HCEC 1CT (cell line): ENCODE results near the gene WDR73.

Experiments
- DNase-seq: peaks from one replicate; pipeline ENCODE4 v3.0.0-alpha.2; 2017

Gene WDR73

DNA sequence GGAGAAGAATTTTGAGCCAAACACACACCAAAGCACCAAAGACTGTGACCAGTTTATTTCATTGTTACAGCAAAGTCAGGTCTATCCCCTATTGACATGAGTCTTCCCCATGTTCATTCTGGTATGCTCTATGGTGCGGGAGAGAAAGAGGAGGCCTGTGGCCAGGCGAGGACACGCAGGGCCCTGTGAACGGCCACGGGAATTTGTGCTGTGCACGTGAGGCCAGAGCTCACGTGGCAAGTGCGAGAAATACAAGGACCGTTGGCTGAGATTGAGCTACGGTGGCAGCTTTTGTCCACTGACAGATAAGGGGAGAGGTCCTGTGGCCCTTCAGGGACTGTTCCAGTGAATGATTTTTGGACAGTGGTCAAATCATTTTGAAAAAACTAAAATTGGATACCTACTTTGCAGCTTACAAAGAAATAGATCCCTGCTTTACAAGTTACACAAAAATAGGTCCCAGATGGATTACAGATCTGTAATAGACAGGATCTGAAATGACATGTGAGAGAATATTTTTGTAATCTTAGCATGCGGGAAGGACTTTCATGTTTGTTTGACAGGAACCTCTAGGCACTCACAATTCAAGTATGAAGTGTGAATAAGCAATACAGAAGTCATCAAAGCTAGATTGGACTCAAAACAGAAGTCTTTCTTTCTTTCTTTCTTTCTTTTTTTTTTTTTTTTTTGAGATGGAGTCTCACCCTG, 44.1 kb downstream of the WDR73 start:
- no peak for DNase-seq

DNA sequence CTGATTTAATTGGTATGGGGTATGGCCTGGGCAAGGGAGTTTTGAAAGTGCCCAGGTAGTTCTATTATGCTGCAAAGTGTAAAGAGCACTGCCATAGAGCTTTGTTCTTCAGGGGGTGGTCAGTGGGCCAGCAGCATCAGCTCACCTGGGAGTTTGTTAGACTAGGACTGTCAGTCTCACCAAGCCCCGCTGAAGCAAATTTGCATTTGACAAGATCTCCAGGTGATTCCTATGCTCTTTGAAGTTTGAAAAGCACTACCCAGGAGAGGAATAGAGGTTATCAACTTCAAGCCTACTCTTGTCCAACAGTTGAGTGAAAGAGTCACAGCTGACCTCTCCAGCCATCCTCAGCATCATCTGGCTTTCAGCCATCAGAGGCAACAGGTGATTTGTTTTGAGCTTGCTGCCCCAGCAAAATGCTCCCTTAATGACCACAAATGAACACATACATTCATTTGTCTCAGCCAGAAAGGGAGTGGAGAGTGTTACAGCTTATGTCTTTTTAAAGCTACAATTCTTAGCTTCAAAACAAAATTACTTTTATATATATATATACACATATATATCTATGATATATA, 45.3 kb downstream of the WDR73 start:
- no peak for DNase-seq

- no peak for DNase-seq
Observed at GRCh38 chr15:84606653-84607120, 47.4 kb downstream of the WDR73 start.

DNA sequence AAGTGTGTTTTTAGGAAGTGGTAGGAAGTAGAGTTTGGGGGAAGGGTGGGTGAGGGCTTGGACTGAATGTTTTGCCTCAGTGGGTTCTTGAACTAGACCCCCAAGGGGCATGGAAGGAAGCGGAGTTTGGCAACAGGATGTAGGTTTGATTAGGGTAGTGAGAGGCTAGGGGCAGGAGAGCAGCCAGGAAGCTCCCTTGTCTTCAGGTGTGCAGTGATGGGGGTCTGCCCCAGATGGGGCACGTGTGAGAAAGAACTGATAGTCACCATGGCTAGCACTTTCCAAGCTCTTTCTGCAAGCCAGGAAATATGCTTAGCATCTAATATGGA, 48.6 kb downstream of the WDR73 start:
- DNase-seq: no peak

GRCh38 chr15:84604826-84605553, 49.1 kb downstream of the WDR73 start:
- no peak for DNase-seq

- DNase-seq: no peak
Observed at GRCh38 chr15:84603630-84604379, 50.3 kb downstream of the WDR73 start.

DNA sequence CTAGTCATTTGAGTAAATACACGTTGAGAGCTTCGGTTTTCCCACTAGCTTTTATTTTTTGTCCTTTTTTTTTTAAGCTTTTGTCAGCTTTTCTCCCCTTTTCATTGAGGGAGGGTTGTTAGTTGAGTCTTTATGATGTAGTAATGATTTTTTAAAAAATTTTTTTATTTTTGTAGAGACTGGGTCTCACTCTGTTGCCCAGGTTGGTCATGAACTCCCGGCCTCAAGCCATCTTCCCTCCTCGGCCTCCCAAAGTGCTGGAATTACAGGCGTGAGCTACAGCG, 52.6 kb downstream of the WDR73 start:
- DNase-seq: no peak

DNA sequence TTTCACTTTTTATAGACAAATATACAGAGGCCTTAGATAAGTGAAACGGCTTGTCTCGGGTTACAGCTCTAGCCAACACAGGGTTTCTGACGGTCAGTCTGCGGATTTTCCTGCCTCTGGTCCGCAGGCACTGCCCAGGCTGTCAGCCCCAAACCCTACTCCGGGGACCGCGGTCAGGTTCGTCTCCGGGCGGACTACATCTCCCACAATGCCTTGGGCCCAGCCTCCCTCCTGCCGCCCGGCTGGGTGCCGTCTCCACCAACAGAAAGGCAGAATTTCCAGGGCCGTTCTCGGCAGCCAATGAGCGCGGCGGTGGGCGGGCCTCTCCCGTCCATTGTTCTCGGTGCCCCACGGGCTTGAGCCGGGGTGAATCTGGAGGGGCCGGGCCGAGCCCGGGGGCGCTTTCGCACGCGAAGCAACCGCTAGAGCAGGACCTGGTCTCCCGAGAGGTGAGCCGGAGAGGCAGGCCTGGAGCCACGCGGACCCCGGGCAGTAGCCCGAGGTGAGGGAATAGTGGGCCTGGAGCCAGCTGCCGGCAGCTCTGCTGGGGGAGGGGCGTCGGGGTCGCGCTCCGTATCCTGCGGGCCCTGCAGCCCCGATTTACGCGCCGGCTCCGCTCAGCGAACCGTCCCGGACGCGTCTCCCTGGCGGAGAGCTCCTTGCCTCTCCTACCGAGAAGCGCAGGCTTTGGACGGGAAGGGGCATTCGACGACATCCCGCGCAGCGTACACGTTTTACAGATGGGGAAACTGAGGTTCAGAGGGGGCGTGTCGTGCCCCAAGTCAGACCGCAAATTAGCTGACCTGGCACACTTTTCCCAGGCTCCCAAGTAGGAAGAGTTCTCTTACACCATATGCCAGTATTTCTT, 53.2 kb downstream of the WDR73 start, which contains the start of gene ZSCAN2:
Gene ZSCAN2 (plus strand): TSS at position 323 of the 868 bp plus-strand sequence. CDS start 2,919 bp downstream, outside the sequence.
- DNase-seq: peak; percentile 96

DNA sequence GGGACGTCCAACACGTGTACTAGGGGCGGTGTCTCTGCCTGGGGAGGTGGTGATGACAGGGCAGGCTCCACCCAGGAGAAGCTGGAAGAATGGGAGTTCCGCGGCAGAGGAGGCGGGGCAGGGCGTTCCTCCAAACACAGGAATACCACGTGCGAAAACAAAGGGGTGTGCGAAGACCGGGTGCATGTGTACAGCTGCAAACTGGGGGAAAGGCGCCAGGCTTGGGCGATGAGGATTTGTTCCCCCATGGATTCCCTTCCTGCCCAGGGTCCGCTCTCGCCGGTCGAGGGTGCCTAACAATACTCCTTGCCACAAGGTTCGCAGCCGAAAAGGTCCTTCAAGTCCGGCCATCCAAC, 53.8 kb downstream of the WDR73 start:
- peak; percentile 87 for DNase-seq

DNA sequence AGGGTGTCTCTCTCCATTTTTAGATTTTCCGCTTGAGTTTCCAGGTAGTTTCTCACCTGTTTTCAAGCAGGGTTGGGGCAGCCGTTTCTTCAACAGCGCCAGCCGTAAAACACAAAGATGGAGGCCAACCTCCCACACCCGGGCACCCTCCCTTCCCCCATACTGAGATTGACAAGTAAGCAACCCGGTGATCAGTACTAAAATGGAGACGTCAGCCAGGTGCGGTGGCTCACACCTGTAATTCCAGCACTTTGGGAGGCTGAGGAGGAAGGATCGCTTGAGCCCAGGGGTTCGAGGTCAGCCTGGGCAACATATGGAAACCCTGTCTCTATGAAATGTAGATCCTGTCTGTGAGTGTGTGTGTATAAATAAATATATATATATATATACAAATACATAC, 54.2 kb downstream of the WDR73 start:
- DNase-seq: no peak

GRCh38 chr15:84598993-84599392, 55.1 kb downstream of the WDR73 start:
- peak; percentile 63 for DNase-seq

DNA sequence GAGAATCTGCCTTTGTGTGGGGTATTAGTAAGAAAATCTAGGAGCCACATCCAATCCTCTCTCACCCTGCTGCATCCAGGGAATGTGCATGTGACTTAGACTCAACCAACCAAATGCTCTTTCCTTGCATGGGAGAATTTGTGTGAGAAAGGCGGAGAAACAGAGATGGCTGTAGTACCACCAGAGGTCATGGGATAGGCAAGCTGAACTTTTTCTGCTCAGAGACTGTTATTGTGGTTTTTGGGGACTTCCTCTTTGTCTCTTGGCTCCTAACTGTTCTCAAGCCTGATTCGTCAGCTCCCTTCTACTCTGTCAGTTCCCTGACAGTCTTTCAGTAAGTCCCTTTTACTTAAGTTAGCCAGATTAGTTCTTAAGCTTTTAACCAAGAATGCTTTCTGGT, 55.8 kb downstream of the WDR73 start:
- DNase-seq: peak; percentile 11

GRCh38 chr15:84597296-84597695, 56.8 kb downstream of the WDR73 start:
- DNase-seq: no peak

DNA sequence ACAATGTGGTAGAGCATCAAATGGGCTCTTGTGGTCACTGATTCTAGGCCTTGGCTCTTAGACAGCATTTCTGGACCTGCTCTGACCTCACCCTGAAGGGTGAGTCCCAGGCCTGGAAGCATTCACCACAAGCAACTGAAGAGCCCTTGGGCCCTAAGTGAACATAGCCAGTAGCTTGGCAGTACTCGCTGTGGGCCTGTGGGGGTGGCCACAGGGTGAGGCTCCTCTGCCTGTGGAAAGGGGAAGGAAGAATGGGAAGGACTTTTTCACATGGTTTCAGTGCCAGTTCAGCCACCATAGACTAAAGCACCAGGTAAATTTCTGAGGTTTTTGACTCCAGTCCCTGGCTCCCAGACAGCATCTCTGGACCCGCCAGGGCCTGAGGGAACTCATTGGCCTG, 58.4 kb downstream of the WDR73 start:
- DNase-seq: no peak

DNA sequence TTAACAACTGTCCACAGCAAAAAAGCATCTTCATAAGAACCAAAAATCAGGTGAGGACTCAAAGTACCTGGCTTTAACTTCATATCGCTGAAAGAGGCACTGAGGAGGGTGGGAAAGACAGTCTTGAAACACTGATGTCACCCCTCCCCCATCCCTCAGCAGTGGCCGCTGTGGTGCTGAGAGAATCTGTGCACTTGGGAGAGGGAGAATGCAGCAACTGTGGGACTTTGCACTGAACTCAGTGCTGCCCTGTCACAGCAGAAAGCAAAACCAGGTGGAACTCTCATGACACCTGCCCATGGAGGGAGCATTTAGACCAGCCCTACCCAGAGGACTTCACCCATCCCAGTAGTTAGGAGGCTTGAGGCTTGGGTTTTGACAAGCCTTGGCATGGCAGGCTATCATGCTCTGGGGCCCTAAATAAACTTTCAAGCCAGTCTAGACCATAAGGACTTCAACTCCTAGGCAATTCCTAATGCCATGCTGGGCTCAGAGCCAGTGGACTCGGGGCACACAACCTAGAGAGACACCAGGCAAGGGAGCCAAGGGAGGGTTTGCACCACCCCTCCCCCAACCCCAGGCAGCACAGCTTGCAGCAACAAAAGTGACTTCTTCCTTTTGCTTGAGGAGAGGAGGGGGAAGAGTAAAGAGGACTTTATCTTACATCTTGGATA, 59.3 kb downstream of the WDR73 start:
- no peak for DNase-seq

DNA sequence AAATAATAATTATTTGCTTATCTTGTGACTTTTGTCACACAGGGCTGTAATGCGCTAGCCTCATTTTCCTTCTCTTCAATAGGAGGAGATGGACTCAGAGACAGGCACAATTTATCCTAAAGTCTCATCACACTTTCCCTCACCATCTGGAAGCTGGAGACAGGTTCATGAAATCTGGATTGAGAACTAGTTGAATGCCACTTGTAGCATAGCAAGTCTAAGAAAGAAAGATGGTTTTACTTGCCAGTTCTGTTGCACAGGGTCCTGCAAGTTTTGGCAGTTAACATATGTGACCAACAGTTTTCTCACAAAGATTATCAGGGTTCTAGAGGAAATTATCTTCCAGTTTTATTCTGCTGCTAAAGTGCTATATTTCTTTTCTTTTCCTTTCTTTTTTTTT, 62.3 kb downstream of the WDR73 start:
- no peak for DNase-seq

DNA sequence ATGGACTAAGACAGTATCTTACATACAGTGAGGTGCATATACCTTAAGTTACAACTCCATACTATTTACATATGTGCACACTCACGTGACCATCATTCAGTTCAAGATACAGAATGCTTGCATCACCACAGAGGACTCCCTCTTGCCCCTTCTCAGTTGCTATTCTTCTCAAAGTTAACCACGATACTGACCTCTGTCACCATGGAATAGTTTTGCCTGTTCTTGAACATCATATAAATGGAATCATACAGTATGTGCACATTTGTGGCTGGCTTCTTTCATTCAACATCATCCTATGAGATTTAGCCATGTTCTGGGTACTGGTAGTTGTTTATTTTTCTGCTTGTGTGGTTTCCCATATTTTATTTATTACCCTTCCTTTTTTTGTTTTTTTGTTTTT, 63.7 kb downstream of the WDR73 start:
- DNase-seq: no peak
